Loucy (cell line): Measurements from ENCODE around the gene FOXO6.

Experiments
- H2AFZ ChIP-seq: fragments of 200-600 bp; sonication (generic); 2 replicates; pipeline ENCODE4 v1.6.0; 2016; ENCODE audit warnings: antibody characterized with exemption, mild to moderate bottlenecking, low read length, moderate library complexity
- H3F3A ChIP-seq: fragments of 200-600 bp; 2 replicates; pipeline ENCODE4 v1.6.0; 2016; ENCODE audit warnings: antibody characterized with exemption, low read depth, mild to moderate bottlenecking
- H3K27me3 ChIP-seq: fragments of 200-600 bp; sonication (generic); 2 replicates; pipeline ENCODE4 v1.6.1; 2014; ENCODE audit warnings: low read length, mild to moderate bottlenecking; ENCODE audit not compliant: insufficient read depth, poor library complexity, severe bottlenecking
- H3K36me3 ChIP-seq: fragments of 200-600 bp; sonication (generic); 2 replicates; pipeline ENCODE4 v1.6.1; 2016; ENCODE audit warnings: low read length; ENCODE audit not compliant: insufficient read depth
- H3K4me1 ChIP-seq: fragments of 200-600 bp; sonication (generic); 2 replicates; pipeline ENCODE4 v1.5.1; 2014; ENCODE audit warnings: low read length, mild to moderate bottlenecking; ENCODE audit not compliant: insufficient read depth, poor library complexity, severe bottlenecking
- H3K4me2 ChIP-seq: fragments of 200-600 bp; sonication (generic); 2 replicates; pipeline ENCODE4 v1.6.0; 2014; ENCODE audit warnings: antibody characterized with exemption, low read length, low read depth, mild to moderate bottlenecking; ENCODE audit not compliant: poor library complexity, severe bottlenecking
- H3K4me3 ChIP-seq: fragments of 200-600 bp; sonication (generic); 2 replicates; pipeline ENCODE4 v1.5.1; 2014; ENCODE audit warnings: low read length, mild to moderate bottlenecking, mixed read lengths; ENCODE audit not compliant: poor library complexity, severe bottlenecking
- H3K79me2 ChIP-seq: fragments of 200-600 bp; sonication (generic); 2 replicates; pipeline ENCODE4 v1.6.1; 2014; ENCODE audit warnings: low read length; ENCODE audit not compliant: insufficient read depth
- H3K9ac ChIP-seq: fragments of 200-600 bp; sonication (generic); 2 replicates; pipeline ENCODE4 v1.6.0; 2014; ENCODE audit warnings: mild to moderate bottlenecking, low read depth, low read length, moderate library complexity; ENCODE audit not compliant: poor library complexity, severe bottlenecking
- H3K9me2 ChIP-seq: fragments of 200-600 bp; sonication (generic); replicated peaks from 2 replicates; pipeline ENCODE4 v1.6.1; 2016; ENCODE audit warnings: low read depth, low read length, mixed read lengths
- H3K9me3 ChIP-seq: fragments of 200-600 bp; sonication (generic); 2 replicates; pipeline ENCODE4 v1.6.1; 2014; ENCODE audit warnings: mild to moderate bottlenecking, antibody characterized with exemption, low read length, low read depth; ENCODE audit not compliant: insufficient read depth
- H4K20me1 ChIP-seq: fragments of 200-600 bp; sonication (generic); 2 replicates; pipeline ENCODE4 v1.6.0; 2014; ENCODE audit warnings: antibody characterized with exemption, low read length, mild to moderate bottlenecking; ENCODE audit not compliant: insufficient read depth, poor library complexity, severe bottlenecking
- CTCF ChIP-seq: fragments of 200-600 bp; sonication (generic); conservative IDR thresholded peaks from 2 replicates; pipeline ENCODE4 v1.5.1; 2014; ENCODE audit warnings: mild to moderate bottlenecking, antibody characterized with exemption, low read length
- EZH2phosphoT487 ChIP-seq: fragments of 200-600 bp; IDR thresholded peaks from 2 replicates; pipeline ENCODE4 v1.6.1; 2018; ENCODE audit warnings: antibody characterized with exemption, mild to moderate bottlenecking, moderate library complexity, borderline replicate concordance

Gene FOXO6

GRCh38 chr1:41417746-41418145, 56.5 kb downstream of the FOXO6 start:
- Histone ChIP-seq H3K9ac (no peak overlapping the region), H3K9me2 (no peaks in the 10 kb centered on the region), H3K4me3 (no peak overlapping the region), H4K20me1 (no peaks in the 10 kb centered on the region), H3K27me3 (no peaks in the 10 kb centered on the region), H3K79me2 (no peaks in the 10 kb centered on the region), H3K9me3 (no peaks in the 10 kb centered on the region), H3K4me1 (peaks cover 8% of the 10 kb centered on the region), H3K4me2 (no peak overlapping the region), H3F3A (no peaks in the 10 kb centered on the region), H2AFZ (no peak overlapping the region), H3K36me3 (no peaks in the 10 kb centered on the region)
- TF ChIP-seq EZH2phosphoT487 = no peak
- TF ChIP-seq CTCF = no peak

DNA sequence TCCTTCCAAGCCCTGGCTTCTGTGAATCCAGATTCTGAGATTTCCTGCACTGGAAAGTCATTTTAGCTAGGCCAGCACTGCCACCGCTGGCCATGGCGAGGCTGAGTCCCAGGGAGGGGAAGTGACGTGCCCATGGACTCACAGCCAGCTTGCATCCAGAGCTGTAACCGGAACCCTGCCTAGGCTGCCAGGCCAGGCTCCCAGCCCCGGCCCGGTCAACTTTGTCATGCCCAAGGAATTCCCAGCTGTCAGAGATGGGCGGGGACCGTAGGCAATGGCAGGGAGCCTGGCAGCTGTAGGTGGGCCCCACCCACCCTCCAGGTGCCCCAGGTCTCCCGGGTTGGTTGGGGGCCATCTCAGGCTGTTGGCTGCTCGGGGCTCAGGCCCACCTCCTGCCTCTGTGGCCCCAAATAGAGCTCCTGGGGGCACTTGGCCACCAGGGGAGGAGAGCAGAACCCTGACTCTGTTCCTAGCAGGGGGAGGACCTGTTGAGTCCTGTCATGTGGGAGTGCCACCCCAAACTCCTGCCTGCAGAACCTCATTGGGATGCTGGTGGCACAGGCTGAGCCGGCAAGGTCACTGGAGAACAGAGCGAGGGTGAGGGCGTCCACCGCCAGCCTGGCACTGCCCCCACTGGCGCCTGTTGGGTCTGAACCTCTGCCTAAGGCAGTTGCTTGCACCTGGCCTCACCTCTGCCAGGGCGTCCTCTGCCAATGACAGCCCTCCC, 57.8 kb downstream of the FOXO6 start:
- H2AFZ ChIP-seq = no peak overlapping the region
- no peak overlapping the region for H3K4me2 ChIP-seq
- no peaks in the 10 kb centered on the region for H4K20me1 ChIP-seq
- H3K9me2 ChIP-seq = no peaks in the 10 kb centered on the region
- H3K4me3 ChIP-seq = no peak overlapping the region
- H3K79me2 ChIP-seq = no peaks in the 10 kb centered on the region
- H3K36me3 ChIP-seq = no peaks in the 10 kb centered on the region
- TF ChIP-seq CTCF (no peak), EZH2phosphoT487 (no peak)
- H3K9me3 ChIP-seq = no peaks in the 10 kb centered on the region
- no peaks in the 10 kb centered on the region for H3K27me3 ChIP-seq
- H3K9ac ChIP-seq = no peak overlapping the region
- H3F3A ChIP-seq = no peaks in the 10 kb centered on the region
- peaks cover 8% of the 10 kb centered on the region for H3K4me1 ChIP-seq

- Histone ChIP-seq H3K9me2 (no peaks in the 10 kb centered on the region), H3K27me3 (no peaks in the 10 kb centered on the region), H2AFZ (no peak overlapping the region), H3K4me3 (no peak overlapping the region), H3F3A (no peaks in the 10 kb centered on the region), H3K9me3 (no peaks in the 10 kb centered on the region), H3K4me2 (no peak overlapping the region), H3K36me3 (no peaks in the 10 kb centered on the region), H3K4me1 (peaks cover 8% of the 10 kb centered on the region), H3K9ac (no peak overlapping the region), H3K79me2 (no peaks in the 10 kb centered on the region), H4K20me1 (no peaks in the 10 kb centered on the region)
- TF ChIP-seq CTCF (no peak), EZH2phosphoT487 (no peak)
Measured at GRCh38 chr1:41419584-41420295, 58.5 kb downstream of the FOXO6 start.
